Measurements from ENCODE around the gene MIB1. TPM values are rescaled to one million over a fixed set of nuclear protein-coding genes. Genes with fewer than 3 reads are reported as not detected.

Gene MIB1
- total RNA-seq, 1 experiment from 2014 or later = 48.1 TPM

DNA sequence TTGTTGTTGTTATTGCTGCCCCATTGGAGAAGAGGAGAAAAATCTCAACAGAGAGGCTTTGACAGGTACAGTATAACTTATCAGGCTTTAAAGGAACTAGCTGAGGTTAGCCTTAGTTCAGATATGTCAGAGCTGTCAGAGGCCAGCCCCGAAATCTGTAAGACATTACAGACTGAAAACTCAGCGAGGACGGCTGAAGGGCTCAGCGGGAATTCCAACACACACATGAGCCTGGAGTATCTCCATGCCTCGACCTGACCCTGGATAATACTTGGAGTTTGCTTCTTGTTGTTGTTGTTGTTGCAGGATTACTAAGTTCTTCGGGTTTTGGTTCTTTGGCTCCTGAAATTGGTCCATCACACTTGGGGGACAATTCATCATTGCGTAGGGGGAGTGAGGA is 166.9 kb downstream of the MIB1 start:
- DNase-seq = no peak
- no peaks in the 10 kb centered on the region for H3K9me3 ChIP-seq
- no peak overlapping the region for H3K4me3 Mint-ChIP-seq (ENCODE audit: unreplicated experiment)
- no peaks in the 10 kb centered on the region for H3K27me3 Mint-ChIP-seq (ENCODE audit: insufficient read depth, unreplicated experiment)
- H3K36me3 ChIP-seq (ENCODE audit: control insufficient read depth, insufficient read depth, low read length) = no peaks in the 10 kb centered on the region
- ChIA-PET CTCF (no interaction called here), POLR2A (no interaction called here)
- H3K4me1 ChIP-seq = peaks cover 5% of the 10 kb centered on the region
- no peaks in the 10 kb centered on the region for H3K27me3 ChIP-seq (replicated peaks; ENCODE audit: control insufficient read depth, insufficient read depth, low read length)
- intact Hi-C loops (cut with micrococcal nuclease; ENCODE audit: unreplicated experiment) = no loop called here
- H3K4me1 Mint-ChIP-seq (ENCODE audit: low read depth, unreplicated experiment) = peaks cover 7% of the 10 kb centered on the region
- no TSS peak for BruUV-seq (replicated peaks)
- no peaks in the 10 kb centered on the region for H3K9me3 Mint-ChIP-seq (ENCODE audit: unreplicated experiment)
- no peak overlapping the region for H3K4me3 ChIP-seq (ENCODE audit: low read depth, low read length)
- H3K27ac Mint-ChIP-seq (ENCODE audit: unreplicated experiment) = no peak overlapping the region
- no peaks in the 10 kb centered on the region for H3K36me3 Mint-ChIP-seq (ENCODE audit: insufficient read depth, unreplicated experiment)
- TF ChIP-seq, protein P1, sequence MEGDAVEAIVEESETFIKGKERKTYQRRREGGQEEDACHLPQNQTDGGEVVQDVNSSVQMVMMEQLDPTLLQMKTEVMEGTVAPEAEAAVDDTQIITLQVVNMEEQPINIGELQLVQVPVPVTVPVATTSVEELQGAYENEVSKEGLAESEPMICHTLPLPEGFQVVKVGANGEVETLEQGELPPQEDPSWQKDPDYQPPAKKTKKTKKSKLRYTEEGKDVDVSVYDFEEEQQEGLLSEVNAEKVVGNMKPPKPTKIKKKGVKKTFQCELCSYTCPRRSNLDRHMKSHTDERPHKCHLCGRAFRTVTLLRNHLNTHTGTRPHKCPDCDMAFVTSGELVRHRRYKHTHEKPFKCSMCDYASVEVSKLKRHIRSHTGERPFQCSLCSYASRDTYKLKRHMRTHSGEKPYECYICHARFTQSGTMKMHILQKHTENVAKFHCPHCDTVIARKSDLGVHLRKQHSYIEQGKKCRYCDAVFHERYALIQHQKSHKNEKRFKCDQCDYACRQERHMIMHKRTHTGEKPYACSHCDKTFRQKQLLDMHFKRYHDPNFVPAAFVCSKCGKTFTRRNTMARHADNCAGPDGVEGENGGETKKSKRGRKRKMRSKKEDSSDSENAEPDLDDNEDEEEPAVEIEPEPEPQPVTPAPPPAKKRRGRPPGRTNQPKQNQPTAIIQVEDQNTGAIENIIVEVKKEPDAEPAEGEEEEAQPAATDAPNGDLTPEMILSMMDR (IDR thresholded peaks at IDR 0.05; ENCODE audit: insufficient read depth in 1 of 2, low read depth in 1 of 2, low read length in 1 of 2, severe bottlenecking in 1 of 2, unreplicated experiment in 1 of 2) = no peak

DNA sequence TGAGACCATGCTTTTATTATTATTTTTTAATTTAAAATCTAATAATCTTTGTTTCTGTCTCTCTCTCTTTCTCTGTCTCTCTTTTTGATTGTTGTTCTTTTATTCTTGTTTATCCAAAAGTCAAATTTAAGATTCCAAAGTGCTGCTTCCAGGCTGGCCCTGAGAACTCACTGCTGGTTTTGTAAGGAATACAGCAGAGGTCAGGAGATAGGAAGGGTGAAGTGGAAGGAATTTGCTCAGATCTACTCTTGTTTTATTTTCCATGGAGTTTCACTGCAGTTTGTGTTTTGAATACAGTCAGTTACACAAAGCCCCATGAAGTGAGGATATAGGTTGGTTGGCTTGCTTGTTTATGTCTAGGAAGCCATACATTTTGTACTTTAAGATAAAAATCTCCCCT is 168.1 kb downstream of the MIB1 start:
- TF ChIP-seq, protein P1 (IDR thresholded peaks at IDR 0.05; ENCODE audit: insufficient read depth in 1 of 2, low read depth in 1 of 2, low read length in 1 of 2, severe bottlenecking in 1 of 2, unreplicated experiment in 1 of 2) = no peak
- Histone ChIP-seq H3K4me3 (ENCODE audit: low read depth, low read length) (no peak overlapping the region), H3K27me3 (replicated peaks; ENCODE audit: control insufficient read depth, insufficient read depth, low read length) (no peaks in the 10 kb centered on the region), H3K36me3 (ENCODE audit: control insufficient read depth, insufficient read depth, low read length) (no peaks in the 10 kb centered on the region), H3K4me1 (peaks cover 17% of the 10 kb centered on the region), H3K9me3 (no peaks in the 10 kb centered on the region)
- Mint-ChIP-seq H3K36me3 (ENCODE audit: insufficient read depth, unreplicated experiment) (no peaks in the 10 kb centered on the region), H3K27ac (ENCODE audit: unreplicated experiment) (no peak overlapping the region), H3K4me1 (ENCODE audit: low read depth, unreplicated experiment) (peaks cover 11% of the 10 kb centered on the region), H3K27me3 (ENCODE audit: insufficient read depth, unreplicated experiment) (no peaks in the 10 kb centered on the region), H3K9me3 (ENCODE audit: unreplicated experiment) (no peaks in the 10 kb centered on the region), H3K4me3 (ENCODE audit: unreplicated experiment) (no peak overlapping the region)
- intact Hi-C loops (cut with micrococcal nuclease; ENCODE audit: unreplicated experiment) = no loop called here
- no TSS peak for BruUV-seq (replicated peaks)
- POLR2A ChIA-PET = no interaction called here
- CTCF ChIA-PET = no interaction called here
- no peak for DNase-seq

DNA sequence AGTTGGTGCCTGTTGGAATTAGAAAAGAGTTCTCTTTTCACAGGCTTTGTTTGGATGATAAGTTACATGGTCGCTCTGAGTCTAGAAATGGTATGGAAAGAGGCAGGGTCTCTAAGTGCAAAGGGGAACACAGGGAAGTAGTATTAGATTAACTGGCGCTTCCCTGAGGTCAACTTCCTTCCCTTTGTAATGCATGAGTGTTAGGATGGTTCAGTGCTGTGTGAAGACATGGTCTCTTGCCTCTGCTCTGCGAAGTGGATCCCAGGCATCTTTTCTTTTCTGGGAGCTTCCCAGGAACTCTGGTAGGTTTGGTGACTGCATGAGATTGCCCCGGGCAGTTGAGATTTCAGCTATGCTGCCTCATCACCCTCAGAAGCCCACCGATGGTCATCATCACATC is 170.3 kb downstream of the MIB1 start:
- no TSS peak for BruUV-seq (replicated peaks)
- no peak overlapping the region for H3K4me3 ChIP-seq (ENCODE audit: low read depth, low read length)
- H3K4me3 Mint-ChIP-seq (ENCODE audit: unreplicated experiment) = no peak overlapping the region
- H3K27me3 ChIP-seq (replicated peaks; ENCODE audit: control insufficient read depth, insufficient read depth, low read length) = no peaks in the 10 kb centered on the region
- H3K27ac Mint-ChIP-seq (ENCODE audit: unreplicated experiment) = no peak overlapping the region
- no peaks in the 10 kb centered on the region for H3K36me3 Mint-ChIP-seq (ENCODE audit: insufficient read depth, unreplicated experiment)
- H3K36me3 ChIP-seq (ENCODE audit: control insufficient read depth, insufficient read depth, low read length) = no peaks in the 10 kb centered on the region
- CTCF ChIA-PET = no interaction called here
- no peaks in the 10 kb centered on the region for H3K27me3 Mint-ChIP-seq (ENCODE audit: insufficient read depth, unreplicated experiment)
- peaks cover 17% of the 10 kb centered on the region for H3K4me1 Mint-ChIP-seq (ENCODE audit: low read depth, unreplicated experiment)
- no peaks in the 10 kb centered on the region for H3K9me3 ChIP-seq
- H3K4me1 ChIP-seq = peaks cover 29% of the 10 kb centered on the region
- intact Hi-C loops (cut with micrococcal nuclease; ENCODE audit: unreplicated experiment) = loop anchor here (5.0 to 10.0 kb wide), 5 partner anchors 46 to 454 kb away; no protein-coding TSS in a partner anchor
- DNase-seq = no peak
- TF ChIP-seq, protein P1 (IDR thresholded peaks at IDR 0.05; ENCODE audit: insufficient read depth in 1 of 2, low read depth in 1 of 2, low read length in 1 of 2, severe bottlenecking in 1 of 2, unreplicated experiment in 1 of 2) = no peak
- no peaks in the 10 kb centered on the region for H3K9me3 Mint-ChIP-seq (ENCODE audit: unreplicated experiment)
- POLR2A ChIA-PET = no interaction called here

All from Caco-2 (cell line).